Tibial artery (tissue), 4 donors: ENCODE data around the gene AGBL5.

Experiments
- DNase-seq, 2 donors: peaks; one replicate each; pipeline ENCODE4 v3.0.0-alpha.2; 2019
- H3K27ac ChIP-seq, 2 donors: fragments of 200-600 bp; sonication (generic) in 1 of 2; 1 replicate in 1 of 2; 2 replicates in 1 of 2; pipeline ENCODE4 v1.5.1; 2018 to 2019; ENCODE audit warnings: mild to moderate bottlenecking in 1 of 2
- H3K27me3 ChIP-seq, 2 donors: fragments of 200-600 bp; sonication (generic) in 1 of 2; one replicate each; pipeline versions ENCODE4 v1.5.1 to v1.6.0; 2016 to 2019
- H3K36me3 ChIP-seq, 3 donors: fragments of 200-600 bp; sonication (generic) in 2 of 3; one replicate each; pipeline ENCODE4 v1.5.1; 2016 to 2019; ENCODE audit warnings: mild to moderate bottlenecking in 2 of 3
- H3K4me1 ChIP-seq, 4 donors: fragments of 200-600 bp; sonication (generic) in 2 of 4; 1 replicate in 3 of 4; 2 replicates in 1 of 4; pipeline ENCODE4 v1.5.1; 2016 to 2019
- H3K4me3 ChIP-seq, 2 donors: fragments of 200-600 bp; sonication (generic) in 1 of 2; 1 replicate in 1 of 2; 2 replicates in 1 of 2; pipeline ENCODE4 v1.5.1; 2018 to 2019; ENCODE audit warnings: mild to moderate bottlenecking in 2 of 2
- H3K9me3 ChIP-seq, 3 donors: fragments of 200-600 bp; sonication (generic) in 1 of 3; one replicate each; pipeline ENCODE4 v1.5.1; 2016 to 2019
- CTCF ChIP-seq, 2 experiments: fragments of 200-600 bp in 1 of 2; fragments of 450-650 bp in 1 of 2; IDR thresholded peaks; one replicate each; pipeline ENCODE4 v1.5.1; 2017 to 2019; ENCODE audit warnings: antibody characterized with exemption in 2 of 2, mild to moderate bottlenecking in 1 of 2, moderate library complexity in 1 of 2
- intact Hi-C: fragments of 100-400 bp; cut with DNase I; formaldehyde crosslinking; loops from one replicate; pipeline ENCODE4 v1.15.0; 2023; ENCODE audit warnings: low total_unique reads

The AGBL5 gene

GRCh38 chr2:27081984-27082772 lies 30.7 kb downstream of the AGBL5 start:
- Histone ChIP-seq H3K9me3 (no peaks in the 10 kb centered on the region), H3K4me1 (peaks cover 0 to 68% (median 55%) of the 10 kb centered on the region in 4 donors), H3K4me3 (no peak overlapping the region), H3K27ac (peak overlapping the region; percentile 46 to 64), H3K27me3 (no peaks in the 10 kb centered on the region), H3K36me3 (peaks cover 10 to 19% (median 18%) of the 10 kb centered on the region in 3 donors)
- DNase-seq: no peak
- no peak for TF ChIP-seq CTCF (IDR thresholded peaks at IDR 0.05)
- intact Hi-C loops: loop anchor here (5.0 kb wide), 1 partner anchor 50 kb away; the partner anchor contains the start of gene TMEM214

GRCh38 chr2:27082773-27083409 lies 31.4 kb downstream of the AGBL5 start:
- Histone ChIP-seq H3K9me3 (no peaks in the 10 kb centered on the region), H3K27me3 (no peaks in the 10 kb centered on the region), H3K4me1 (peaks cover 0 to 68% (median 54%) of the 10 kb centered on the region in 4 donors), H3K36me3 (peaks cover 10 to 19% (median 18%) of the 10 kb centered on the region in 3 donors), H3K4me3 (no peak overlapping the region), H3K27ac (no peak overlapping the region)
- no peak for TF ChIP-seq CTCF (IDR thresholded peaks at IDR 0.05)
- DNase-seq: no peak
- intact Hi-C loops: loop anchor here (5.0 kb wide), 1 partner anchor 51 kb away; the partner anchor contains the start of gene TMEM214

GRCh38 chr2:27083410-27084296 lies 32.2 kb downstream of the AGBL5 start:
- no peak overlapping the region for H3K27ac ChIP-seq
- intact Hi-C loops: loop anchor here (2.0 to 5.0 kb wide), 2 partner anchors 51 to 113 kb away; partner anchors contain the start of genes MAPRE3 and TMEM214
- no peaks in the 10 kb centered on the region for H3K27me3 ChIP-seq
- no peak for DNase-seq
- H3K4me1 ChIP-seq: peaks cover 0 to 65% (median 51%) of the 10 kb centered on the region in 4 donors
- H3K4me3 ChIP-seq: no peak overlapping the region
- no peaks in the 10 kb centered on the region for H3K9me3 ChIP-seq
- no peak for TF ChIP-seq CTCF (IDR thresholded peaks at IDR 0.05)
- peaks cover 10 to 19% (median 18%) of the 10 kb centered on the region in 3 donors for H3K36me3 ChIP-seq

GRCh38 chr2:27084297-27085061 lies 33.0 kb downstream of the AGBL5 start:
- DNase-seq: no peak
- Histone ChIP-seq H3K36me3 (peaks cover 10 to 19% (median 18%) of the 10 kb centered on the region in 3 donors), H3K27me3 (no peaks in the 10 kb centered on the region), H3K4me3 (no peak overlapping the region), H3K27ac (peak overlapping the region; percentile 91 to 96), H3K4me1 (peaks cover 0 to 59% (median 49%) of the 10 kb centered on the region in 4 donors), H3K9me3 (no peaks in the 10 kb centered on the region)
- TF ChIP-seq CTCF (IDR thresholded peaks at IDR 0.05): no peak
- intact Hi-C loops: loop anchor here (2.0 to 5.0 kb wide), 3 partner anchors 32 to 114 kb away; partner anchors contain the start of genes AGBL5, MAPRE3 and TMEM214
